H1 (cell line): ENCODE data around the gene TMC6. TPM values are rescaled to one million over a fixed set of nuclear protein-coding genes. Genes with fewer than 3 reads are reported as not detected.

ENCODE experiments used
- CTCF ChIA-PET: fragments of 300-600 bp; sonication (Branson Sonifier 250); formaldehyde crosslinking; loops from one replicate; lab custom pipeline; 2021; ENCODE audit not compliant: partially characterized antibody; lab: Charles Lee
- POLR2A ChIA-PET: fragments of 300-600 bp; sonication (Branson Sonifier 250); formaldehyde crosslinking; loops from one replicate; lab custom pipeline; 2021; ENCODE audit warnings: inconsistent platforms; ENCODE audit not compliant: partially characterized antibody; lab: Charles Lee
- DNase-seq, 2 experiments: peaks; one replicate each; pipeline versions ENCODE4 v3.0.0 to v3.0.0-alpha.2; 2010 to 2022; ENCODE audit warnings: low spot score in 2 of 2, low read depth in 1 of 2, mixed read lengths in 1 of 2
- FAIRE-seq: peaks from 2 replicates; lab custom pipeline; 2011; peaks lifted over from hg19 to GRCh38; lab: Jason Lieb, UNC
- H2AFZ ChIP-seq: 2 replicates; pipeline ENCODE4 v1.8.1; 2012; ENCODE audit warnings: low read length, inconsistent platforms
- H2AK5ac ChIP-seq: 2 replicates; pipeline ENCODE4 v1.6.1; 2013; ENCODE audit warnings: low read depth, low read length
- H2BK120ac ChIP-seq: replicated peaks from 2 replicates; pipeline ENCODE3; 2013; ENCODE audit warnings: low read depth, low read length, inconsistent platforms
- H2BK12ac ChIP-seq: 2 replicates; pipeline ENCODE4 v1.6.1; 2013; ENCODE audit warnings: low read depth, low read length
- H2BK15ac ChIP-seq: 2 replicates; pipeline ENCODE4 v1.6.1; 2013; ENCODE audit warnings: low read length
- H2BK20ac ChIP-seq: 2 replicates; pipeline ENCODE4 v1.6.1; 2013; ENCODE audit warnings: low read length
- H2BK5ac ChIP-seq: 2 replicates; pipeline ENCODE4 v1.6.1; 2013; ENCODE audit warnings: low read depth, low read length
- H3K14ac ChIP-seq: 2 replicates; pipeline ENCODE4 v1.6.1; 2013; ENCODE audit warnings: inconsistent platforms; ENCODE audit not compliant: insufficient read length
- H3K18ac ChIP-seq: 2 replicates; pipeline ENCODE4 v1.6.1; 2013; ENCODE audit warnings: low read length; ENCODE audit errors: extremely low read depth
- H3K23ac ChIP-seq: 2 replicates; pipeline ENCODE4 v1.6.1; 2013; ENCODE audit warnings: inconsistent platforms; ENCODE audit not compliant: insufficient read length
- H3K23me2 ChIP-seq: 2 replicates; pipeline ENCODE4 v1.6.1; 2013; ENCODE audit warnings: low read depth, low read length
- H3K27ac ChIP-seq: 2 replicates; pipeline ENCODE4 v1.6.1; 2011; ENCODE audit warnings: low read depth, low read length, inconsistent platforms
- H3K27me3 ChIP-seq, 4 experiments: replicated peaks in 1 of 4; 1 replicate in 1 of 4; 2 replicates in 3 of 4; pipeline versions ENCODE4 v1.6.1 to v1.8.1; 2011 to 2013; ENCODE audit warnings: low read length in 3 of 4, mild to moderate bottlenecking in 3 of 4, inconsistent platforms in 2 of 4, mixed read lengths in 2 of 4, moderate library complexity in 1 of 4; ENCODE audit not compliant: control insufficient read depth in 3 of 4, insufficient read depth in 3 of 4; ENCODE audit errors: extremely low read depth in 1 of 4
- H3K36me3 ChIP-seq, 4 experiments: 2 replicates each; pipeline versions ENCODE4 v1.6.1 to v1.8.1; 2011 to 2013; ENCODE audit warnings: mild to moderate bottlenecking in 4 of 4, low read length in 3 of 4, moderate library complexity in 2 of 4, control low read depth in 1 of 4, inconsistent platforms in 1 of 4; ENCODE audit not compliant: insufficient read depth in 4 of 4, control insufficient read depth in 2 of 4
- H3K4ac ChIP-seq: replicated peaks from 2 replicates; pipeline ENCODE3; 2013; ENCODE audit warnings: low read length, low read depth, mixed read lengths, inconsistent platforms; ENCODE audit not compliant: insufficient read length
- H3K4me1 ChIP-seq, 4 experiments: replicated peaks in 1 of 4; 1 replicate in 1 of 4; 2 replicates in 3 of 4; pipeline versions ENCODE4 v1.6.1 to v1.8.1; 2011 to 2013; ENCODE audit warnings: low read length in 3 of 4, inconsistent platforms in 2 of 4, mixed read lengths in 1 of 4; ENCODE audit not compliant: insufficient read depth in 4 of 4, control insufficient read depth in 3 of 4
- H3K4me2 ChIP-seq, 2 experiments: 2 replicates each; pipeline versions ENCODE4 v1.6.1 to v1.8.1; 2011 to 2013; ENCODE audit warnings: low read depth in 2 of 2, low read length in 2 of 2, control low read depth in 1 of 2, inconsistent platforms in 1 of 2, mild to moderate bottlenecking in 1 of 2; ENCODE audit not compliant: insufficient read depth in 1 of 2
- H3K4me3 ChIP-seq, 4 experiments: fragments of 200-600, 300-600 bp in 1 of 4; sonication (generic), shearing (Covaris generic), sonication (Bioruptor Twin) in 1 of 4; 2 replicates each; pipeline versions ENCODE4 v1.5.1 to v1.8.1; 2011 to 2016; ENCODE audit warnings: low read length in 4 of 4, low read depth in 3 of 4, control low read depth in 2 of 4, inconsistent platforms in 2 of 4, mild to moderate bottlenecking in 2 of 4, mixed read lengths in 1 of 4, moderate library complexity in 1 of 4; ENCODE audit not compliant: insufficient read depth in 2 of 4; ENCODE audit errors: extremely low read depth in 1 of 4
- H3K56ac ChIP-seq: replicated peaks from 2 replicates; pipeline ENCODE3; 2013; ENCODE audit warnings: low read depth, mild to moderate bottlenecking, mixed read lengths, low read length, inconsistent platforms; ENCODE audit not compliant: insufficient read length
- H3K79me1 ChIP-seq: 2 replicates; pipeline ENCODE4 v1.6.1; 2013; ENCODE audit warnings: low read depth, low read length, control low read depth
- H3K79me2 ChIP-seq, 2 experiments: 2 replicates each; pipeline versions ENCODE4 v1.6.1 to v1.8.1; 2012 to 2013; ENCODE audit warnings: low read length in 2 of 2, mild to moderate bottlenecking in 2 of 2, inconsistent platforms in 1 of 2; ENCODE audit not compliant: insufficient read depth in 2 of 2, control insufficient read depth in 1 of 2
- H3K9ac ChIP-seq, 4 experiments: replicated peaks in 1 of 4; 1 replicate in 1 of 4; 2 replicates in 3 of 4; pipeline versions ENCODE4 v1.6.1 to v1.8.1; 2011 to 2013; ENCODE audit warnings: low read depth in 3 of 4, low read length in 3 of 4, control low read depth in 2 of 4, mild to moderate bottlenecking in 2 of 4, moderate library complexity in 2 of 4, inconsistent platforms in 1 of 4; ENCODE audit errors: extremely low read depth in 1 of 4
- H3K9me3 ChIP-seq, 2 experiments: 2 replicates each; pipeline versions ENCODE4 v1.6.1 to v1.8.1; 2012 to 2013; ENCODE audit warnings: mild to moderate bottlenecking in 2 of 2, moderate library complexity in 2 of 2, control low read depth in 1 of 2, inconsistent platforms in 1 of 2, low read depth in 1 of 2, low read length in 1 of 2, mixed read lengths in 1 of 2; ENCODE audit not compliant: insufficient read depth in 2 of 2
- H4K20me1 ChIP-seq, 2 experiments: replicated peaks in 1 of 2; 2 replicates each; pipeline versions ENCODE3 to v1.8.1; 2011 to 2013; ENCODE audit warnings: inconsistent platforms in 2 of 2, low read length in 2 of 2, mild to moderate bottlenecking in 1 of 2; ENCODE audit not compliant: insufficient read depth in 2 of 2, control insufficient read depth in 1 of 2
- H4K5ac ChIP-seq: 2 replicates; pipeline ENCODE4 v1.6.1; 2013; ENCODE audit warnings: low read length, low read depth, mixed read lengths, inconsistent platforms; ENCODE audit not compliant: insufficient read length
- H4K8ac ChIP-seq: 2 replicates; pipeline ENCODE4 v1.8.0; 2013; ENCODE audit warnings: mild to moderate bottlenecking, moderate library complexity, low read length, inconsistent platforms; ENCODE audit not compliant: insufficient read depth; ENCODE audit errors: extremely low read depth
- H4K91ac ChIP-seq: replicated peaks from 2 replicates; pipeline ENCODE3; 2013; ENCODE audit warnings: low read length, mixed read lengths, inconsistent platforms; ENCODE audit not compliant: insufficient read length
- BACH1 ChIP-seq: IDR thresholded peaks from 2 replicates; pipeline ENCODE4 v1.6.1; 2012; ENCODE audit warnings: low read length, improper control_type of control experiment
- CHD2 ChIP-seq: IDR thresholded peaks from 2 replicates; pipeline ENCODE4 v1.6.1; 2012; ENCODE audit warnings: low read length, improper control_type of control experiment
- EZH2 ChIP-seq: fragments of 200-600 bp; sonication (generic); IDR thresholded peaks from 2 replicates; pipeline ENCODE4 v1.7.1; 2012; ENCODE audit warnings: low read depth, mild to moderate bottlenecking, moderate library complexity, low read length, inconsistent platforms; ENCODE audit not compliant: severe bottlenecking
- JUN ChIP-seq: IDR thresholded peaks from 2 replicates; pipeline ENCODE4 v1.6.1; 2011; ENCODE audit warnings: low read depth, mild to moderate bottlenecking, improper control_type of control experiment, low read length
- KDM1A ChIP-seq: fragments of 200-600, 300-600 bp; sonication (generic); IDR thresholded peaks from 2 replicates; pipeline ENCODE4 v1.7.1; 2016; ENCODE audit warnings: mild to moderate bottlenecking, low read length, borderline replicate concordance
- RBBP5 ChIP-seq: IDR thresholded peaks from 2 replicates; pipeline ENCODE4 v1.7.1; 2012; ENCODE audit warnings: low read depth, mild to moderate bottlenecking, inconsistent platforms, low read length, moderate library complexity, borderline replicate concordance
- SP1 ChIP-seq: IDR thresholded peaks from 2 replicates; pipeline ENCODE4 v1.6.1; 2011; ENCODE audit warnings: low read depth, low read length
- SP4 ChIP-seq: IDR thresholded peaks from 2 replicates; pipeline ENCODE4 v1.6.1; 2012; ENCODE audit warnings: low read length, inconsistent platforms
- TEAD4 ChIP-seq: IDR thresholded peaks from 2 replicates; pipeline ENCODE4 v1.6.1; 2012; ENCODE audit warnings: low read depth, low read length, inconsistent platforms, mixed read lengths
- YY1 ChIP-seq: IDR thresholded peaks from 2 replicates; pipeline ENCODE4 v1.6.1; 2011; ENCODE audit warnings: low read depth, mild to moderate bottlenecking, low read length
- WGBS, 2 experiments: shearing (Covaris generic) in 1 of 2; methylation state at CpG; one replicate each; pipeline versions ENCODE4 v1.1.6 to v1.1.7; 2013 to 2015; ENCODE audit warnings: low lambda C conversion rate in 2 of 2, mixed read lengths in 2 of 2, inconsistent platforms in 1 of 2, low coverage in 1 of 2, missing lambda C conversion rate in 1 of 2; ENCODE audit not compliant: insufficient replicate concordance in 2 of 2, insufficient coverage in 1 of 2, insufficient read length in 1 of 2; ENCODE audit errors: extremely low coverage in 1 of 2, missing lambda C conversion rate in 1 of 2; 5-methylcytosine and 5-hydroxymethylcytosine counted together
- polyA plus RNA-seq, 7 experiments: library from polyadenylated mRNA; depleted of rRNA in 3 of 7; stranded (reverse) in 5 of 7; unstranded in 2 of 7; fragments of >200 nt in 5 of 7; fragments of 200-250 nt in 2 of 7; gene quantifications; 1 replicate in 5 of 7; 2 replicates in 1 of 7; 4 replicates in 1 of 7; pipeline versions ENCODE4 v1.2.1 to v1.2.3, GENCODE V29; 2011 to 2013; ENCODE audit warnings: missing spikeins in 2 of 7, mixed read lengths in 2 of 7
- total RNA-seq: library from RNA; stranded (reverse); fragmentation: NEBNext Ultra II Directional; extraction: Animal tissue kit (Norgen Biotek cat#: 25700); gene quantifications from 2 replicates; pipeline ENCODE4 v1.2.1, GENCODE V29; 2021

Gene TMC6
- total and polyA plus RNA-seq, 2 of the 8 experiments (the other 6 are each of a cell fraction or from before 2014, with no cell fraction given): 39.4 to 77.6 TPM

GRCh38 chr17:78135858-78136500, 7.4 kb upstream of the TMC6 start:
- H3K27ac ChIP-seq: no peak overlapping the region
- H3K9ac ChIP-seq: no peak overlapping the region
- FAIRE-seq: no peak
- no peaks in the 10 kb centered on the region for H3K36me3 ChIP-seq
- no peak overlapping the region for H4K8ac ChIP-seq
- WGBS, 2 experiments: 91% methylated on average over 9 of the region's 9 CpGs; no CpG with 5 or more reads in 1 of the 2 experiments
- H3K9me3 ChIP-seq: no peaks in the 10 kb centered on the region
- no peak overlapping the region for H3K4ac ChIP-seq
- no peak overlapping the region for H2BK20ac ChIP-seq
- no peak overlapping the region for H4K5ac ChIP-seq
- no peak overlapping the region for H3K4me2 ChIP-seq
- H3K14ac ChIP-seq: no peak overlapping the region
- no peak overlapping the region for H3K56ac ChIP-seq
- no peak overlapping the region for H3K4me3 ChIP-seq
- H4K20me1 ChIP-seq: peaks cover 0 to 4% of the 10 kb centered on the region in 2 experiments
- peaks cover 0 to 15% (median 7%) of the 10 kb centered on the region in 4 experiments; a peak in 5 of 7 replicates for H3K4me1 ChIP-seq
- no peak for TF ChIP-seq KDM1A
- TF ChIP-seq RBBP5: no peak
- no peak for TF ChIP-seq SP1
- no peak for TF ChIP-seq BACH1
- no peak for TF ChIP-seq YY1
- TF ChIP-seq CHD2: no peak
- TF ChIP-seq EZH2: no peak
- TF ChIP-seq SP4: no peak
- TF ChIP-seq TEAD4: no peak
- TF ChIP-seq JUN: no peak
- TF ChIP-seq, all 59 proteins: peak for 0
- H3K23me2 ChIP-seq: peaks cover 2% of the 10 kb centered on the region; the same call in 1 of the 2 replicates
- H3K23ac ChIP-seq: no peak overlapping the region
- no peak overlapping the region for H3K18ac ChIP-seq
- H2BK15ac ChIP-seq: no peak overlapping the region
- ChIA-PET POLR2A (interaction anchor here (0.9 to 4.6 kb wide), 7 partner anchors 10 to 63 kb away, joined by 3 to 16 read pairs (median 6); partner anchors contain the start of genes AFMID and TK1), CTCF (interaction anchor here (0.9 to 8.0 kb wide), 20 partner anchors 8 to 338 kb away, joined by 3 to 122 read pairs (median 6); partner anchors contain the start of genes AFMID, TK1 and TMC6)
- no peak overlapping the region for H2AK5ac ChIP-seq
- H2BK5ac ChIP-seq: no peak overlapping the region
- DNase-seq: no peak
- no peak overlapping the region for H4K91ac ChIP-seq
- H2AFZ ChIP-seq: no peak overlapping the region
- peaks cover 0 to 23% (median 14%) of the 10 kb centered on the region in 4 experiments; a peak in 5 of 7 replicates for H3K27me3 ChIP-seq
- no peaks in the 10 kb centered on the region for H3K79me2 ChIP-seq
- H2BK120ac ChIP-seq: no peak overlapping the region
- no peak overlapping the region for H2BK12ac ChIP-seq
- H3K79me1 ChIP-seq: no peaks in the 10 kb centered on the region
